Stimulated activated CD4-positive, alpha-beta T cell treated with anti-CD3 and anti-CD28 coated beads, Interleukin-2, amount 100 ng/mL, for 48 hours (primary cell): ENCODE measurements around the gene PDP2.

ENCODE experiments used
- DNase-seq, 2 donors: peaks; one replicate each; pipeline ENCODE4 v3.0.0-alpha.2; 2020

PDP2 gene

GRCh38 chr16:66939366-66939765, 59.1 kb downstream of the PDP2 start:
- no peak for DNase-seq

GRCh38 chr16:66940236-66940635, 59.9 kb downstream of the PDP2 start:
- DNase-seq: no peak
